ENCODE data around the gene ZNF160.
"Not testable (repeated sequence)": the region's sequence is repeated elsewhere in the genome, so short reads cannot be mapped to it uniquely, and the experiment has no call there.

ZNF160 gene

DNA sequence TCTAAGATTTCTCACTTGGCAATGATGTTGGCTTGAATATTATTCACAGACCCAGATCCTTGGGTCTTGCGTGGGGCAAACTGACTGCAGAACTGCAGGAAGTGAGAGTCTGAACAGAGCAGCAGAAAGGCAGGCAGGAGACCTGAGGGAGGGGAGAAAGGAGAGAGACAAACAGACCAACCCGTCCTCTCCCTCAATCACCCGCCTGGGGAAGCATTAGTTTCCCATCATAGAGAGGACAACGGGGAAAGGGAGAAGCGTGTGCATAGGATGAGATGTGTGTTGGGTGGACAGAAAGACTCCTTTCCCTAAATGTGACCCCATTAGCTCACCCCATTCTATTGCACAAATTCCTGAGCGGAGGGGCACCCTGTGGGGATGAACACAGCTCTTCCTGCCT is 6.6 kb downstream of the ZNF160 start:
- not testable (repeated sequence) for DNase-seq (ENCODE audit: low read depth, low spot score); H3K4me3 ChIP-seq (ENCODE audit: low read length)

- DNase-seq (ENCODE audit: low read depth, low spot score): no peak
- H3K4me3 ChIP-seq (ENCODE audit: low read length): no peak overlapping the region
Observed at GRCh38 chr19:53094754-53095575, 8.3 kb downstream of the ZNF160 start.

DNA sequence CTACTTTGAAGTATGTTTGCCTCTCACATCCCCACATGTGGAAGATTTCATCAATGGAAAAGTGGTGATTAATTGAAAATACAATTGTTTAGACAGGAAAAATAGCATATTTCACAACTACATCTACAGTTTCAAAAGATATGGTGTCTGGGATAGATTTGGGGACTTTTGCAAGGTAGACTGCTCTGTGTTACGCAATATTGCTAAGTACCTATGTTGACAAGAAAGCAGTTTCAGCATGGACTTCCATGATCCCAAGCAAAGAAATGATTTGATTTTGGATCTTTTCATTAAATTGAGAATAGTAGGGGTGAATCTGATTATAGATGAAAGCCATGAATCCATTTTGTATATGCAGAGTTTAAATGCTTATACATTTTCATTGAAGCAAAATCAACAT is 10.5 kb downstream of the ZNF160 start:
- no peak overlapping the region for H3K4me3 ChIP-seq (ENCODE audit: low read length)
- DNase-seq (ENCODE audit: low read depth, low spot score): no peak

DNA sequence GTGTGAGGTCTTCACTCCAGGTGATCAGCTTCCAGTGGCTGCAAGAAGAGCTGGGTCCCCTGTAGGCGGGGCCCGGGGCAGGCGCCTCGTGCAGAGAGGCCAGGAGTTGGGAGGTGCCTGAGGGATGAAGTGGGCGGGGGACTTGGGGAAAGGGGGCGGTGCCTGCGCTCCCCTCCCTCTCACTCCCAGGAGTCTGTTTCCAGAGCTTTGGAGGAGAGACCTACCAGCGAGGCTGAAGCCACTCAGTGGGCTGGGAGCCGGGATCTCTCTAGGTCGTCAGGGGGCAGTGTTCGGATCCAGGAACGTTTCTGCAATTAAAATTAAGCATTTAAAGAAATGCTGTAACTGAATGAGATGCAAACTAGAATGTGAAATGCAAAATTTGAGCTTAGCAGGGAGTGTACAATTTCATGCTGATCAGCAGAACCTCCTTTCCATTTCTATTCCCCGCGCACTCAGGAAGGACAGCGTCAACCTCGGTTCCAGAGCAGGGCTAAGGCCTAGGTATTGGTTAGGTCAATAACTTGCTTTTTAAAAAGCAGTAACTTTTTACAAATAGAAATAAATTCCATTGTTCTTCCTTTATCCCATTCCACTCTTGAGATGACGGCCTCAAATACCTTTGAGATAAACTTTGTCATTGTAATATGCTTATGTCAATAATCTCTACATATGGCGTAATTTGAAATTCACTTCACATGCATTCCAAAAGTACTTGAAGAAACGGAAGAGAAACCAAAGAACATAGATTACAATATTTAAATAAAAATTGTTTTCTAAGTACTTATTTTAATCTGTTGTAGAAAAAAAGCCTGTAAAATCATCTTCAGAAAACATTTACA is 11.6 kb downstream of the ZNF160 start:
- DNase-seq (ENCODE audit: low read depth, low spot score): no peak
- no peak overlapping the region for H3K4me3 ChIP-seq (ENCODE audit: low read length)

DNA sequence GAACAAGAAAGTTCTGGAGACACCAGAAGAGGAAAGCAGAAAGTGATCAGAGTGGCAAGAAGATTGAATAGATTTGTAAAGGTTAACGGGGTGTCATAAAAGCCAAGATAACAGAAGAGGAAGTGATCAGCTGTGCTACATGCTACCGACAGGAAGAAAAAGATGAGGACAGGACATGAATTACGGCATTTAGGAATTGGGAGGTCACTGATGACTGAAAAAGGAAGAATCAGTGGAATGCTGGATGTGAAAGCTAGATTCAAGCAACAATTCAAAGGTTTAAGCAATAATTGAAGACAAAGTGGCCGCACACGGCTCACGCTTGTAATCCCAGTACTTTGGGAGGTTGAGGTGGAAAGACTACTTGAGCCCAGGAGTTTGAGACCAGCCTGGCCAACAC is 15.1 kb downstream of the ZNF160 start:
- no peak overlapping the region for H3K4me3 ChIP-seq (ENCODE audit: low read length)
- no peak for DNase-seq (ENCODE audit: low read depth, low spot score)

DNA sequence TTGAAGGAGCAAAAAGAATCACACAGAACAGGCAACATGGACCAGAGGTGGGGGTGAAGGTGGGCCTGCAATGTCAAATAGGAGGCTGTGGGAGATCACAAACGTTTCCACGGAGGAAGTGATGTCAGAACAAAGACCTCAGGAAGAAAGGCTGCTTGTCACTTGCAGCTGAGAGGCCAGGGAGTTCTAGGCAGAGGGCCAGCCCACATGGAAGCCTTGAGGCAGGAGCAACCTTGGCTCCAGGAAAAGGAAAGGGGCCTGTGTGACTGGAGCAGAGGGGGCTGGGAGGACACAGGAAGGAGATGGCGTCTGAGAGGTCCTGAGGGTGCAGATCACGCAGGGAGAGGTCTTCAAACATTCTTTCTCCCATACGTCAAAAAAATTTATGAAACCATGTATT is 16.3 kb downstream of the ZNF160 start:
- no peak for DNase-seq (ENCODE audit: low read depth, low spot score)
- no peak overlapping the region for H3K4me3 ChIP-seq (ENCODE audit: low read length)

DNA sequence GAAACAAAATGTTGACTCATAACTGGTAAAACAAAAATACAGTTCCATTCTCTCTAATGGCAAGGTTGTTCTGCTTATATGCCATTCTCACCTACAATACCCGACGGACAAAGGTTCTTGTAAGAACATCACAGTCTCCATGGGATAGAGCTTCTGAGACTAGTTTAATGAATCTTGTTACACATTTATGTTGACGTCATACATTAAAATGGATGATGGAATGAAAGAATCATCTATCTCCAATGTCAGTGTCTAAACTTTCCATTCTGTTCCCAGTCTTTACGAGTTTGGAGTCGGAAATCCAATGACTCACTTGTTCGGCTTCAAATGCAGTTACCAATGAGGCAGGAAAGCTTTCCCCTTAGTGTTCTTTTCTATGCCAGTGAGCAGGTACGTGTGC is 17.7 kb downstream of the ZNF160 start:
- DNase-seq (ENCODE audit: low read depth, low spot score): no peak
- no peak overlapping the region for H3K4me3 ChIP-seq (ENCODE audit: low read length)

DNA sequence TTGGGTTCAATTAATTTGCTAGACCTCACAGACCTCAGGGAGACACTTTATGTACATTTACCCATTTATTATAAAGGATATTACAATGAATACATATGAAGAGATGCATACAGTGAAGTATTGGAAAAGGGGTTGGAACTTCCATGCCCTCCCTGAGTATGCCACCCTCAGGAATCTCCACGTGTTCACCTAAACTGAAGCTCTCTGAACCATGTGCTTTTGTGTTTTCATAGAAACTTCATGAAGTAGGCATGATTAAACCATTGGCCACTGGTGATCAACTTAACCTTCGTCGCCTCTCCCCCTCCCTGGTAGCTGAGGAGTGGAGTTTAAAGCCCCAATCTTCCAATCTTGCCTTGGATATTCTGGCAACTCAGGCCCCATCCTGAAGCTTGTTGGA is 20.3 kb downstream of the ZNF160 start:
- no peak overlapping the region for H3K4me3 ChIP-seq (ENCODE audit: low read length)
- no peak for DNase-seq (ENCODE audit: low read depth, low spot score)

DNA sequence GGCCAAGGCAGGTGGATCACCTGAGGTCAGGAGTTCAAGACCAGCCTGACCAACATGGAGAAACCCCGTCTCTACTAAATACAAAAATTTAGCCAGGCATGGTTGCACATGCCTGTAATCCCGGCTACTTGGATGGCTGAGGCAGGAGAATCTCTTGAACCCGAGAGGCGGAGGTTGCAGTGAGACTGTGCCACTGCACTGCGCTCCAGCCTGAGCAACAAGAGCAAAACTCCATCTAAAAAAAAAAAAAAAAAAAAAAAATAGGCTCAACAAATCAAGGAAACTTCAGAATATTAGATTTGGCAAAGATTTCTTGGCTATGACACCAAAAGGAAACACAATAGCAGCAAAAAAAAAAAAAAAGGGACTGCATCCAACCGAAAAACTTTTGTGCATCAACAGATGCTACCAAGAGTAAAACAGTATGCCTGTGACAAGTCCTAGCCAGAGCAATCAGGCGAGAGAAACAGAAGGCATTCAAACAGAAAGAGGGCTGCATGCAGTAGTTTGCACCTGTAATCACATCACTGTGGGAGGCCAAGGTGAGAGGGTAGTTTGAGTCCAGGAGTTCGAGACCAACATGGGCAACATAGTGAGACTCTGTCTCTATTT is 23.8 kb downstream of the ZNF160 start:
- H3K4me3 ChIP-seq (ENCODE audit: low read length): no peak overlapping the region
- DNase-seq (ENCODE audit: low read depth, low spot score): no peak

DNA sequence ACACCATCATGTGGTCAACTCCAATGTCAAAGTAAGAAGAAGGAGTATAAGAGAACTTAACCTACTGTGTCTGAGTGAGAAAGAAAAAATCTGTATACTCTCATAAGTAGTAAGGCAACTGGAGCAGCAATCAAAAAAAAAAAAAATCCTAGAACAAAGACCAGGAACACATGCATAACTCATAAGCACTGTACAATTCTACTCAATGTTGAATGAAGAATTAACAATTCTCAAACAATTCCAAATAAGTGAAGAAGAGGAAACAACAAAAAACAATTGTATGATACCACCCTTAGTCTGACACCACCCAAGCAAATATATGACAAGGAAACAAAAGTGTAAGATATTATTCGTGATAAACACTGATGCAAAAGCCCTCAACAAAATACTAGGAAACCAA is 24.6 kb downstream of the ZNF160 start:
- DNase-seq (ENCODE audit: low read depth, low spot score): no peak
- no peak overlapping the region for H3K4me3 ChIP-seq (ENCODE audit: low read length)

DNA sequence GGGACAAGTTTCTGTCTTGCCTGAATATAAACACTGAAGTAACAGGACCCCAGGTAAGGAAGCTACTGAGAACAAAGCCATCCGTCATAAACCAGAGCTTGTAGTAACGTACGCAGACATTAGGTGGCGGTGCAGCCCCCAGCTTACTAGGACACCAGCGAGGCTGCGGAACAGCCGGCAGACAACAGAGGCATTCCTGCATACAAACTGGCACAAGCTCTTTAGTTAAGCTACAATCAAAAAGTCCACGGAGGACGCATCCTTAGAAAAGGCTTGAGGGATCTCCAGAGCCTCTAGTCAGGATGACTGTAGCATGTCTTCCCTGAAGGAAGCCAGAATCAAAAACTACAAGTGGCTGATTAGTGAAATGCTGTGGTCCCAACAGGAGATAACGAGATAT is 26.2 kb downstream of the ZNF160 start:
- no peak for DNase-seq (ENCODE audit: low read depth, low spot score)
- H3K4me3 ChIP-seq (ENCODE audit: low read length): no peak overlapping the region

GRCh38 chr19:53068834-53069233 is 34.4 kb downstream of the ZNF160 start:
- no peak overlapping the region for H3K4me3 ChIP-seq (ENCODE audit: low read length)
- DNase-seq (ENCODE audit: low read depth, low spot score): no peak

GRCh38 chr19:53068199-53068598 is 35.0 kb downstream of the ZNF160 start:
- no peak for DNase-seq (ENCODE audit: low read depth, low spot score)
- H3K4me3 ChIP-seq (ENCODE audit: low read length): no peak overlapping the region

DNA sequence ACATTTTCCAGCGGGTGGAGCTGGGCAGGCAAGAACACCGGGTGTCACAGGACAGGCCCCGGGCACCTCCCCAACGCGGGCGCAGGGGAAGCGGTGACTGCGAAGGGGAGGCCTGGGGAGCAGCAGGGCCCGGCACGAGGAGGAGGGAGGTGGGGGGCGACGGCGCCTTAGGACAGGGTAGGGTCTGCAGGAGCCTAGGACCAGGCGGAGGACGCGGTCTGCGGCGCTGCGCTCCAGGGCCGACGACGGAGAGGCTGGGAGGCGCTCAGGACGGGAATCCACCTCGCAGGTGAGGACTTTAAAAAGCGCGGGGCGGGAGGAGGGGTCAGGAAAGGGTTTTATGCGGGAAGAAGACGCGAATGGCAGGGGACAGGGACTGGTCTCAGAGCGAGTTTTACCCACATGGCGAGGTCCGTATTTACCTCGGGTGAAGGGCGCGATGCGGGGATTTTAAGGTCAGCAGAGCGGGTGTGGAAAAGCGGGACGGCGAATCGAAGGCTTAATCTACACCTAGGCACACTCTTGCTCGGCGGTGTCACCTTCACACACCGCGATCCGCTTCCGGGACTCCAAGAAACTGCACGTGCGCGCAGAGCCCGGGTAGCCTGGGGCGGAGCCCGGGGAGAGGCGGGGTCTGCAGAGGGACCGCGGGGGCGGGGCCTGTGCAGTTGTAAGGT is 45.2 kb downstream of the ZNF160 start:
- H3K4me3 ChIP-seq (ENCODE audit: low read length): no peak overlapping the region
- no peak for DNase-seq (ENCODE audit: low read depth, low spot score)

GRCh38 chr19:53055117-53055516 is 48.1 kb downstream of the ZNF160 start:
- DNase-seq (ENCODE audit: low read depth, low spot score): no peak
- H3K4me3 ChIP-seq (ENCODE audit: low read length): no peak overlapping the region

- no peak for DNase-seq (ENCODE audit: low read depth, low spot score)
- H3K4me3 ChIP-seq (ENCODE audit: low read length): no peak overlapping the region
Observed at GRCh38 chr19:53047379-53047778, 55.8 kb downstream of the ZNF160 start.

- no peak overlapping the region for H3K4me3 ChIP-seq (ENCODE audit: low read length)
- DNase-seq (ENCODE audit: low read depth, low spot score): no peak
Observed at GRCh38 chr19:53045536-53045935, 57.7 kb downstream of the ZNF160 start.

DNA sequence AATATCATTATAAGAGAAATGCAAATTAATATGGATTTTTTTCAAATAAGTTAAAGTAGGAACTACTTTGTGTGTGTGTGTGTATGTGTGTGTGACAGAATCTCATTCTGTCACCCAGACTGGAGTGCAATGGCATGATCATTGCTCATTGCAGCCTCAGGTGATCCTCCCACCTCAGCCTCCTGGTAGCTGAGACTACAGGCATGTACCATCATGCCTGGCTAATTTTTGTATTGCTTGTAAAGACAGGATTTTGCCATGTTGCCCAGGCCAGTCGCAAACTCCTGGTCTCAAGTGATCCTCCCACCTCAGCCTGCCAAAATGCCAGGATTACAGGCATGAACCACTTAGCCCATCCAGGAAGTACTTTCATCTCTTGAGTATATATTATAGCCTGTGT is 61.9 kb downstream of the ZNF160 start:
- DNase-seq (ENCODE audit: low read depth, low spot score): no peak
- H3K4me3 ChIP-seq (ENCODE audit: low read length): no peak overlapping the region

All from Jurkat, Clone E6-1 (cell line).